ENCODE data around the gene ERFE. TPM values are rescaled to one million over a fixed set of nuclear protein-coding genes. Genes with fewer than 3 reads are reported as not detected.

The ERFE gene
- total and polyA plus RNA-seq, 2 donors (not counting 1 experiment from before 2014, with no cell fraction given), result 0.17 TPM; not detected in 1

GRCh38 chr2:238180554-238180953, 21.8 kb downstream of the ERFE start:
- H2AFZ ChIP-seq (ENCODE audit: insufficient read depth, low read depth, low read length, poor library complexity, severe bottlenecking), result no peak overlapping the region
- WGBS (ENCODE audit: insufficient coverage), result 100% methylated on average over 4 of the region's 5 CpGs
- H3K27ac Mint-ChIP-seq, result no peak overlapping the region
- no peaks in the 10 kb centered on the region for H3K4me1 ChIP-seq (ENCODE audit: control insufficient read depth in 2 of 2, insufficient read depth in 2 of 2, low read length in 2 of 2)
- H3K36me3 ChIP-seq (replicated peaks in 1 of 2; ENCODE audit: control extremely low read depth in 1 of 2, control insufficient read depth in 1 of 2, extremely low read depth in 1 of 2, insufficient read depth in 2 of 2, low read length in 1 of 2), result peaks cover 5 to 89% of the 10 kb centered on the region in 2 experiments
- POLR2A ChIA-PET, result no interaction called here
- no peaks in the 10 kb centered on the region for H3K9me3 Mint-ChIP-seq (ENCODE audit: insufficient read depth)
- no peak for TF ChIP-seq CTCF (IDR thresholded peaks at IDR 0.05)
- no peak for TF ChIP-seq EZH2 (IDR thresholded peaks at IDR 0.05; ENCODE audit: borderline replicate concordance, insufficient read depth, low read depth, low read length, poor library complexity, severe bottlenecking)
- H3K4me3 Mint-ChIP-seq, result no peak overlapping the region
- peaks cover 5% of the 10 kb centered on the region for H4K20me1 ChIP-seq (ENCODE audit: control insufficient read depth, insufficient read depth, low read length, poor library complexity, severe bottlenecking)
- CTCF ChIA-PET, result no interaction called here
- no peaks in the 10 kb centered on the region for H3K27me3 Mint-ChIP-seq
- H3K27ac ChIP-seq (ENCODE audit: low read length in 2 of 2), result no peak overlapping the region
- no peak for DNase-seq
- H3K27me3 ChIP-seq (replicated peaks in 1 of 4; ENCODE audit: control extremely low read depth in 1 of 4, control insufficient read depth in 3 of 4, insufficient read depth in 4 of 4, low read length in 3 of 4), result no peaks in the 10 kb centered on the region
- intact Hi-C loops (cut with micrococcal nuclease), result no loop called here
- H3K9me3 ChIP-seq (ENCODE audit: control extremely low read depth in 1 of 3, control insufficient read depth in 2 of 3, insufficient read depth in 1 of 3, low read length in 2 of 3), result no peaks in the 10 kb centered on the region
- no peak overlapping the region for H3K4me2 ChIP-seq (replicated peaks; ENCODE audit: low read depth, low read length, poor library complexity, severe bottlenecking)
- H3K79me2 ChIP-seq (ENCODE audit: control insufficient read depth, insufficient read depth, low read length), result no peaks in the 10 kb centered on the region
- no peaks in the 10 kb centered on the region for H3K4me1 Mint-ChIP-seq
- no peak overlapping the region for H3K9ac ChIP-seq (ENCODE audit: low read length)
- ATAC-seq (ENCODE audit: low read depth), result no peak
- H3K4me3 ChIP-seq (ENCODE audit: control extremely low read depth in 1 of 5, extremely low read depth in 1 of 5, insufficient read depth in 1 of 5, low read depth in 2 of 5, low read length in 4 of 5), result no peak overlapping the region

- DNase-seq (no peak), ATAC-seq (ENCODE audit: low read depth) (no peak)
- H4K20me1 ChIP-seq (ENCODE audit: control insufficient read depth, insufficient read depth, low read length, poor library complexity, severe bottlenecking), result peaks cover 5% of the 10 kb centered on the region
- H3K4me3 ChIP-seq (ENCODE audit: control extremely low read depth in 1 of 5, extremely low read depth in 1 of 5, insufficient read depth in 1 of 5, low read depth in 2 of 5, low read length in 4 of 5), result no peak overlapping the region
- CTCF ChIA-PET, result no interaction called here
- H3K9ac ChIP-seq (ENCODE audit: low read length), result no peak overlapping the region
- H3K27me3 ChIP-seq (replicated peaks in 1 of 4; ENCODE audit: control extremely low read depth in 1 of 4, control insufficient read depth in 3 of 4, insufficient read depth in 4 of 4, low read length in 3 of 4), result no peaks in the 10 kb centered on the region
- H3K79me2 ChIP-seq (ENCODE audit: control insufficient read depth, insufficient read depth, low read length), result no peaks in the 10 kb centered on the region
- peaks cover 7 to 94% of the 10 kb centered on the region in 2 experiments for H3K36me3 ChIP-seq (replicated peaks in 1 of 2; ENCODE audit: control extremely low read depth in 1 of 2, control insufficient read depth in 1 of 2, extremely low read depth in 1 of 2, insufficient read depth in 2 of 2, low read length in 1 of 2)
- no peaks in the 10 kb centered on the region for H3K4me1 ChIP-seq (ENCODE audit: control insufficient read depth in 2 of 2, insufficient read depth in 2 of 2, low read length in 2 of 2)
- intact Hi-C loops (cut with micrococcal nuclease), result no loop called here
- TF ChIP-seq CTCF (IDR thresholded peaks at IDR 0.05) (no peak), EZH2 (IDR thresholded peaks at IDR 0.05; ENCODE audit: borderline replicate concordance, insufficient read depth, low read depth, low read length, poor library complexity, severe bottlenecking) (no peak)
- no peak overlapping the region for H2AFZ ChIP-seq (ENCODE audit: insufficient read depth, low read depth, low read length, poor library complexity, severe bottlenecking)
- no peaks in the 10 kb centered on the region for H3K9me3 ChIP-seq (ENCODE audit: control extremely low read depth in 1 of 3, control insufficient read depth in 2 of 3, insufficient read depth in 1 of 3, low read length in 2 of 3)
- H3K27ac Mint-ChIP-seq, result no peak overlapping the region
- no peak overlapping the region for H3K4me3 Mint-ChIP-seq
- no peaks in the 10 kb centered on the region for H3K9me3 Mint-ChIP-seq (ENCODE audit: insufficient read depth)
- POLR2A ChIA-PET, result no interaction called here
- H3K4me1 Mint-ChIP-seq, result no peaks in the 10 kb centered on the region
- H3K4me2 ChIP-seq (replicated peaks; ENCODE audit: low read depth, low read length, poor library complexity, severe bottlenecking), result no peak overlapping the region
- H3K27me3 Mint-ChIP-seq, result no peaks in the 10 kb centered on the region
- no peak overlapping the region for H3K27ac ChIP-seq (ENCODE audit: low read length in 2 of 2)
- WGBS (ENCODE audit: insufficient coverage), result 99% methylated on average over 6 of the region's 6 CpGs
Observed at GRCh38 chr2:238182362-238182761, 23.6 kb downstream of the ERFE start.

Measured in B cell (primary cell).